Mammary epithelial cell (primary cell): ENCODE measurements around the gene RHOD.

ENCODE experiments used
- CTCF ChIP-seq, 2 donors: IDR thresholded peaks in 1 of 2; conservative IDR thresholded peaks in 1 of 2; 2 replicates each; pipeline ENCODE4 v1.5.1; 2011 to 2012; ENCODE audit warnings: inconsistent platforms in 2 of 2, low read length in 2 of 2, mild to moderate bottlenecking in 2 of 2, control low read depth in 1 of 2, low read depth in 1 of 2; ENCODE audit not compliant: insufficient read depth in 1 of 2; ENCODE audit errors: extremely low read depth in 1 of 2
- EZH2 ChIP-seq: IDR thresholded peaks from 2 replicates; pipeline ENCODE4 v1.6.1; 2012; ENCODE audit warnings: low read length, inconsistent platforms, borderline replicate concordance

GRCh38 chr11:67117672-67118180 is 61.1 kb downstream of the RHOD start:
- TF ChIP-seq CTCF (conservative IDR thresholded peaks at IDR 0.05 in 1 of 2, IDR thresholded peaks at IDR 0.05 in 1 of 2; ENCODE audit: extremely low read depth in 1 of 2, insufficient read depth in 1 of 2, low read depth in 1 of 2, low read length in 2 of 2) (no peak), EZH2 (no peak)
